Gastrocnemius medialis (tissue), 4 donors: ENCODE measurements around the gene ATP1A2. TPM values are rescaled to one million over a fixed set of nuclear protein-coding genes. Genes with fewer than 3 reads are reported as not detected.
A peak's percentile ranks its signal among the peaks of the same experiment; 100 is the strongest.

ENCODE experiments used
- ATAC-seq, 2 donors: fragments of 150-250 bp; one replicate each; pipeline ENCODE4 v1.9.1; 2016
- DNase-seq, 2 donors: peaks; one replicate each; pipeline ENCODE4 v3.0.0-alpha.2; 2019
- H3K27ac ChIP-seq, 4 donors: fragments of 200-600 bp; sonication (generic); 1 replicate in 1 of 4; 2 replicates in 3 of 4; pipeline ENCODE4 v1.5.1; 2016 to 2018; ENCODE audit warnings: mild to moderate bottlenecking in 2 of 4, moderate library complexity in 1 of 4
- H3K27me3 ChIP-seq, 3 donors: fragments of 200-600 bp; sonication (generic) in 2 of 3; 1 replicate in 1 of 3; 2 replicates in 2 of 3; pipeline versions ENCODE4 v1.5.1 to v1.6.0; 2016 to 2019; ENCODE audit warnings: mild to moderate bottlenecking in 1 of 3, moderate library complexity in 1 of 3
- H3K36me3 ChIP-seq, 2 donors: fragments of 200-600 bp; sonication (generic) in 1 of 2; one replicate each; pipeline ENCODE4 v1.5.1; 2017 to 2018
- H3K4me1 ChIP-seq, 2 donors: fragments of 200-600 bp; sonication (generic) in 1 of 2; one replicate each; pipeline ENCODE4 v1.5.1; 2016 to 2017; ENCODE audit warnings: mild to moderate bottlenecking in 2 of 2
- H3K4me3 ChIP-seq, 4 donors: fragments of 200-600 bp; sonication (generic) in 3 of 4; 1 replicate in 1 of 4; 2 replicates in 3 of 4; pipeline ENCODE4 v1.5.1; 2016 to 2019; ENCODE audit warnings: mild to moderate bottlenecking in 2 of 4
- H3K9me3 ChIP-seq, 3 donors: fragments of 200-600 bp; sonication (generic) in 2 of 3; 1 replicate in 1 of 3; 2 replicates in 2 of 3; pipeline ENCODE4 v1.5.1; 2016 to 2019
- CTCF ChIP-seq, 5 experiments: fragments of 450-650 bp in 3 of 5; fragments of 200-600 bp in 2 of 5; sonication (generic) in 2 of 5; IDR thresholded peaks in 4 of 5; conservative IDR thresholded peaks in 1 of 5; 1 replicate in 4 of 5; 2 replicates in 1 of 5; pipeline ENCODE4 v1.5.1; 2016 to 2019; ENCODE audit warnings: antibody characterized with exemption in 5 of 5, mild to moderate bottlenecking in 3 of 5, moderate library complexity in 3 of 5
- POLR2A ChIP-seq, 2 donors: fragments of 450-650 bp; IDR thresholded peaks; one replicate each; pipeline ENCODE4 v1.6.1; 2017; ENCODE audit warnings: antibody characterized with exemption in 2 of 2, mild to moderate bottlenecking in 2 of 2, moderate library complexity in 2 of 2
- in situ Hi-C, 4 donors: fragments of 200-750 bp; cut with MboI; loops; one replicate each; pipeline versions ENCODE4 v1.15.0 to v1.8.0; 2017; ENCODE audit warnings: low sequenced_read_pairs in 4 of 4
- intact Hi-C: fragments of 100-400 bp; cut with DNase I; formaldehyde crosslinking; loops from one replicate; pipeline ENCODE4 v1.15.1; 2023; ENCODE audit warnings: low total_unique reads
- total RNA-seq, 4 donors: library from RNA; depleted of rRNA; stranded (reverse); fragments of >200 nt; gene quantifications; one replicate each; pipeline versions ENCODE4 v1.1.0 to v1.2.3, GENCODE V29; 2016

ATP1A2 gene
- total RNA-seq, 4 donors from 2014 or later = 281 to 710 (median 413) TPM

DNA sequence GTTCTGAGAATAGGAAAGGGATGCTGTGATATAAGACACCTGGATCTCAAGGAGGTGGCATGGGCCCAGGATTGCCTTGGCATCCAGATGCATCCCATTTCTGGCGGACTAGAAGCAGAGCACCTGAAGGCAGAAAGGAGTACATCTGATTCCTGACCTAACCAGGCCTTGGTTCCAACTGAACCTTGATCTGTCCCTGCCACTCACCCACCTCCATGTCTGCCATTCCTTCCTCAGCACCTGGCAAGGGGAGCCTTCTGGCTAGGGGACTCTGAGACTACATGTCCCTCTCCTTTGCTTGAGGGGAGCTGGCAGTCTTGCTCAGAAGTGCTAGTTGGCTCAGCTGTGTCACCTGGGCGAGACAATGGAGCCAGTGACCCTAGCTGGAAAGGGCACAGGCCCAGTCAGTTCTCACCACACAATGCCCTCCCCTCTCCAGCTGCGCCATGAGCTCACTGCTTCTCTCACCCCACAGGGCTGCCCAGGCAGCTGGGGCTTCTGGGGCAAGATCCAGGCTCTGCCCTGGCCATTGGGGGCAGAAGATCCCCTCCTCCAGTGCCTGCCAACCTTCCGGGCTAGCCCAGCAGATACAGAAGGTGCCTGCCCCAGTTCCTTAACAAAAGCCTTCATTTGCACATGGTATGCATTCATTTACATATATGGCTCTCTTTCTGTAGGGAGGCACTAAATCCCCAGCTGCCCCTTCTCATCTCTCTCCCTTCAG is 20.0 kb upstream of the ATP1A2 start:
- no peaks in the 10 kb centered on the region for H3K27me3 ChIP-seq
- no peaks in the 10 kb centered on the region for H3K9me3 ChIP-seq
- no peak for DNase-seq
- H3K36me3 ChIP-seq = peaks cover 0 to 6% of the 10 kb centered on the region in 2 donors
- no peak overlapping the region for H3K4me3 ChIP-seq
- H3K27ac ChIP-seq = peak overlapping the region; percentile 44 to 94 (median 90)
- in situ Hi-C loops (loop anchor here in 2 of 4 donors (10.0 to 25.0 kb wide), 3 partner anchors 159 to 267 kb away; partner anchors contain the start of genes NHLH1 (in 2 of the 2) and PEX19 (in 1 of the 2)), intact Hi-C loops (loop anchor here (5.0 kb wide), 1 partner anchor 247 kb away; the partner anchor contains the start of genes COPA and NCSTN)
- peaks cover 20 to 23% of the 10 kb centered on the region in 2 donors for H3K4me1 ChIP-seq
- ATAC-seq = no peak
- TF ChIP-seq CTCF (IDR thresholded peaks at IDR 0.05 in 4 of 5, conservative IDR thresholded peaks at IDR 0.05 in 1 of 5) (no peak), POLR2A (IDR thresholded peaks at IDR 0.05) (no peak)

GRCh38 chr1:160096274-160097116 is 19.1 kb upstream of the ATP1A2 start:
- intact Hi-C loops (loop anchor here (5.0 kb wide), 1 partner anchor 246 kb away; the partner anchor contains the start of genes COPA and NCSTN), in situ Hi-C loops (loop anchor here in 2 of 4 donors (10.0 to 25.0 kb wide), 3 partner anchors 158 to 266 kb away; partner anchors contain the start of genes NHLH1 (in 2 of the 2) and PEX19 (in 1 of the 2))
- Histone ChIP-seq H3K9me3 (no peaks in the 10 kb centered on the region), H3K27me3 (no peaks in the 10 kb centered on the region), H3K4me1 (peaks cover 30% of the 10 kb centered on the region in 2 donors), H3K36me3 (peaks cover 0 to 6% of the 10 kb centered on the region in 2 donors), H3K4me3 (no peak overlapping the region), H3K27ac (peak overlapping the region; percentile 88 to 96 (median 94))
- TF ChIP-seq CTCF (IDR thresholded peaks at IDR 0.05 in 4 of 5, conservative IDR thresholded peaks at IDR 0.05 in 1 of 5) = no peak
- no peak for TF ChIP-seq POLR2A (IDR thresholded peaks at IDR 0.05)
- ATAC-seq (peak; percentile 4 to 23), DNase-seq (peak in 1 of 2 donors; percentile 78)

- in situ Hi-C loops = loop anchor here in 2 of 4 donors (10.0 to 25.0 kb wide), 3 partner anchors 157 to 265 kb away; partner anchors contain the start of genes NHLH1 (in 2 of the 2) and PEX19 (in 1 of the 2)
- H3K27ac ChIP-seq = peak overlapping the region; percentile 88 to 96 (median 94)
- H3K4me1 ChIP-seq = peaks cover 38 to 39% of the 10 kb centered on the region in 2 donors
Measured at GRCh38 chr1:160097151-160097910, 18.2 kb upstream of the ATP1A2 start.

More at GRCh38 chr1:160097151-160097910, 18.2 kb upstream of the ATP1A2 start:
- DNase-seq = no peak
- intact Hi-C loops = loop anchor here (5.0 kb wide), 1 partner anchor 245 kb away; the partner anchor contains the start of genes COPA and NCSTN
- Histone ChIP-seq H3K36me3 (peaks cover 0 to under 1% of the 10 kb centered on the region in 2 donors), H3K9me3 (no peaks in the 10 kb centered on the region), H3K27me3 (no peaks in the 10 kb centered on the region), H3K4me3 (peak overlapping the region; percentile 75 to 99 (median 87))
- no peak for TF ChIP-seq CTCF (IDR thresholded peaks at IDR 0.05 in 4 of 5, conservative IDR thresholded peaks at IDR 0.05 in 1 of 5)
- TF ChIP-seq POLR2A (IDR thresholded peaks at IDR 0.05) = no peak
- ATAC-seq = no peak
